WI38 (cell line): ENCODE results near the gene CCNF.
A peak's percentile ranks its signal among the peaks of the same experiment; 100 is the strongest.
"Not testable (repeated sequence)": the region's sequence is repeated elsewhere in the genome, so short reads cannot be mapped to it uniquely, and the experiment has no call there.

Experiments
- H3K4me3 ChIP-seq: 2 replicates; pipeline ENCODE4 v1.5.1; 2011; ENCODE audit warnings: low read depth, mild to moderate bottlenecking, control low read depth, low read length
- CTCF ChIP-seq: IDR thresholded peaks from 2 replicates; pipeline ENCODE4 v1.5.1; 2012; ENCODE audit warnings: low read depth, mild to moderate bottlenecking, control low read depth, low read length

The CCNF gene

GRCh38 chr16:2429034-2429770 lies at the start of gene CCNF:
Gene CCNF (plus strand): TSS chr16:2429447. CDS start chr16:2429482, 35 bp downstream.
- TF ChIP-seq CTCF, result no peak

GRCh38 chr16:2383501-2383900 lies 45.7 kb upstream of the CCNF start:
- no peak overlapping the region for H3K4me3 ChIP-seq
- TF ChIP-seq CTCF, result no peak

More at GRCh38 chr16:2429034-2429770, at the start of gene CCNF:
- H3K4me3 ChIP-seq, result peak within 1 kb of the TSS; percentile 85

GRCh38 chr16:2384426-2384825 lies 44.8 kb upstream of the CCNF start:
- TF ChIP-seq CTCF, result no peak
- H3K4me3 ChIP-seq, result no peak overlapping the region

- no peak for TF ChIP-seq CTCF
- H3K4me3 ChIP-seq, result no peak overlapping the region
Observed at GRCh38 chr16:2385190-2385836, 43.9 kb upstream of the CCNF start.

GRCh38 chr16:2385982-2386381 lies 43.3 kb upstream of the CCNF start:
- H3K4me3 ChIP-seq, result not testable (repeated sequence)

- TF ChIP-seq CTCF, result 0 out of 2 replicates have a peak, but pooled peaks have one; percentile 14
- no peak overlapping the region for H3K4me3 ChIP-seq
Observed at GRCh38 chr16:2386990-2387389, 42.3 kb upstream of the CCNF start.

- H3K4me3 ChIP-seq, result no peak overlapping the region
- no peak for TF ChIP-seq CTCF
Observed at GRCh38 chr16:2388139-2388874, 40.9 kb upstream of the CCNF start.
